HepG2 (cell line): Measurements from ENCODE around the gene PARN. TPM values are rescaled to one million over a fixed set of nuclear protein-coding genes. Genes with fewer than 3 reads are reported as not detected.
A peak's percentile ranks its signal among the peaks of the same experiment; 100 is the strongest.

Experiments used
- HHEX ChIP-seq: IDR thresholded peaks from 2 replicates; pipeline ENCODE4 v1.6.1; 2016; ENCODE audit warnings: control low read depth
- IRF2 ChIP-seq: IDR thresholded peaks from 2 replicates; pipeline ENCODE4 v1.6.1; 2018; ENCODE audit warnings: missing genetic modification reagents, missing compliant biosample characterization
- JUN ChIP-seq: sonication (generic); formaldehyde crosslinking; IDR thresholded peaks from 2 replicates; pipeline ENCODE4 v1.4.0; 2020; ENCODE audit warnings: mild to moderate bottlenecking, missing genetic modification reagents
- MXI1 ChIP-seq: IDR thresholded peaks from 3 replicates; pipeline ENCODE4 v1.6.1; 2012; ENCODE audit warnings: low read depth, low read length, inconsistent platforms, borderline replicate concordance
- MYNN ChIP-seq: sonication (generic); formaldehyde crosslinking; IDR thresholded peaks from 2 replicates; pipeline ENCODE4 v1.4.0; 2020; ENCODE audit warnings: mild to moderate bottlenecking, low read depth, missing genetic modification reagents
- NFKBIZ ChIP-seq: IDR thresholded peaks from 2 replicates; pipeline ENCODE4 v1.6.1; 2018; ENCODE audit warnings: missing genetic modification reagents, missing compliant biosample characterization
- PAWR ChIP-seq: sonication (generic); formaldehyde crosslinking; IDR thresholded peaks from 2 replicates; pipeline ENCODE4 v1.4.0; 2020; ENCODE audit warnings: missing genetic modification reagents, mild to moderate bottlenecking, borderline replicate concordance
- SP140L ChIP-seq: sonication (generic); formaldehyde crosslinking; IDR thresholded peaks from 2 replicates; pipeline ENCODE4 v1.4.0; 2020; ENCODE audit warnings: missing genetic modification reagents, borderline replicate concordance
- ZNF367 ChIP-seq: sonication (generic); formaldehyde crosslinking; IDR thresholded peaks from 2 replicates; pipeline ENCODE4 v1.4.0; 2020; ENCODE audit warnings: missing genetic modification reagents, borderline replicate concordance
- ZSCAN9 ChIP-seq: IDR thresholded peaks from 2 replicates; pipeline ENCODE4 v1.6.1; 2016; ENCODE audit warnings: borderline replicate concordance
- polyA plus RNA-seq, 8 experiments: library from polyadenylated mRNA; depleted of rRNA in 3 of 8; stranded (reverse) in 7 of 8; unstranded in 1 of 8; fragments of >200 nt; fragmentation: Illumina TruSeq in 4 of 8; extraction: Trizol in 4 of 8; gene quantifications; 2 replicates each; pipeline versions ENCODE4 v1.2.1 to v1.2.3, GENCODE V29; 2011 to 2016; ENCODE audit warnings: low read depth in 4 of 8, missing spikeins in 1 of 8, mixed read lengths in 1 of 8; ENCODE audit not compliant: insufficient read depth in 1 of 8
- total RNA-seq, 5 experiments: library from RNA; depleted of rRNA; stranded (reverse); fragments of >200 nt; fragmentation: Illumina TruSeq; extraction: Trizol; gene quantifications; 2 replicates each; pipeline ENCODE4 v1.2.3, GENCODE V29; 2016; ENCODE audit warnings: low read depth in 1 of 5
- TF ChIP-seq, protein P1 (sequence below): sonication (generic); formaldehyde crosslinking; IDR thresholded peaks from 2 replicates; pipeline ENCODE4 v1.5.0; 2020; ENCODE audit warnings: mild to moderate bottlenecking, missing genetic modification reagents
- TF ChIP-seq, protein P2 (sequence below): sonication (generic); formaldehyde crosslinking; IDR thresholded peaks from 2 replicates; pipeline ENCODE4 v1.5.0; 2020; ENCODE audit warnings: missing genetic modification reagents
- TF ChIP-seq, protein P3 (sequence below): sonication (generic); formaldehyde crosslinking; IDR thresholded peaks from 2 replicates; pipeline ENCODE4 v1.4.0; 2020; ENCODE audit warnings: missing genetic modification reagents
- TF ChIP-seq, protein P4 (sequence below): sonication (generic); formaldehyde crosslinking; IDR thresholded peaks from 2 replicates; pipeline ENCODE4 v1.8.1; 2022; ENCODE audit warnings: mild to moderate bottlenecking, missing genetic modification reagents
- TF ChIP-seq, protein P5 (sequence below): sonication (generic); formaldehyde crosslinking; IDR thresholded peaks from 2 replicates; pipeline ENCODE4 v1.4.0; 2020; ENCODE audit warnings: missing genetic modification reagents, low read depth, mild to moderate bottlenecking, borderline replicate concordance
- TF ChIP-seq, protein P6 (sequence below): sonication (generic); formaldehyde crosslinking; IDR thresholded peaks from 2 replicates; pipeline ENCODE4 v1.4.0; 2020; ENCODE audit warnings: missing genetic modification reagents
- TF ChIP-seq, protein P7 (sequence below): IDR thresholded peaks from 2 replicates; pipeline ENCODE4 v1.6.1; 2016; ENCODE audit warnings: missing biosample characterization, missing genetic modification reagents, low read depth

PARN gene
- total and polyA plus RNA-seq, 2 of the 13 experiments (the other 11 are each of a cell fraction or from before 2014, with no cell fraction given) = 13.3 to 47.6 TPM

DNA sequence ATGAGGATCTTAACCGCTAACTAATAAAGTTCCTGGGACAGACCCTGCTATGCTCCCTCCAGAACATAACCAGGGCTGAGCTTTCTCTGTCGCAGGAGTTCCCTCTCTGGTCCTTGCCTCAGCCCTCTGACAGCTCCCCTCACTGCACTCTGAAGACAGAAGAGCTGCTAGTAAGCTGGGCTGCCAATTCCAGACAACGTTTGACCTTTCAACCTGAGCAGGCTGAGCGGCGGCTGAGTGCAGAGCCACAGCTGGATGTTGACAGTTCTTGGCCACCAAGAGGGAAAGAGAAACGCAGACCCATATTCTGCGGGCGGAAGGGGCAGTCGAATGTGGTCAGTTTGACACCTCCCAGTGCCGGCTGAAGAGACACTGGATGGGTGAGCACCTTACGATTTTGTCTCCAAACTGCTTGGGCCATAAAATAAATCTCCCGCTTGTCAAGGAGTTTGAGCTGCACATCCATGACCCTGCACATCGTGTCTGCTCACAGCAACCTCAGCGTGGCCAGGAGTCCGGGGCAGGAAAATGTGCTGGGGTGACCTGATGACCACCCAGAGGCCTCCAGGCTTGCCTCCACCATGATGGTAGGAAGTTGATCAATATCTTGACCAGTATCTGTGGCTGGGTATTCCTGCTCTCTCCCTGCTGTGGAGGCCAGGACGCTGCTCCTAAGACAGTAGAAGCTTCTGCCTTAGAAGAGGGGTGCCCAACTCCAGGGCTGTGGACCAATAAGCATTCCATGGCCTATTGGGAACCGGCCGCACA lies 209.2 kb downstream of the PARN start (continued):
- TF ChIP-seq, protein P1, sequence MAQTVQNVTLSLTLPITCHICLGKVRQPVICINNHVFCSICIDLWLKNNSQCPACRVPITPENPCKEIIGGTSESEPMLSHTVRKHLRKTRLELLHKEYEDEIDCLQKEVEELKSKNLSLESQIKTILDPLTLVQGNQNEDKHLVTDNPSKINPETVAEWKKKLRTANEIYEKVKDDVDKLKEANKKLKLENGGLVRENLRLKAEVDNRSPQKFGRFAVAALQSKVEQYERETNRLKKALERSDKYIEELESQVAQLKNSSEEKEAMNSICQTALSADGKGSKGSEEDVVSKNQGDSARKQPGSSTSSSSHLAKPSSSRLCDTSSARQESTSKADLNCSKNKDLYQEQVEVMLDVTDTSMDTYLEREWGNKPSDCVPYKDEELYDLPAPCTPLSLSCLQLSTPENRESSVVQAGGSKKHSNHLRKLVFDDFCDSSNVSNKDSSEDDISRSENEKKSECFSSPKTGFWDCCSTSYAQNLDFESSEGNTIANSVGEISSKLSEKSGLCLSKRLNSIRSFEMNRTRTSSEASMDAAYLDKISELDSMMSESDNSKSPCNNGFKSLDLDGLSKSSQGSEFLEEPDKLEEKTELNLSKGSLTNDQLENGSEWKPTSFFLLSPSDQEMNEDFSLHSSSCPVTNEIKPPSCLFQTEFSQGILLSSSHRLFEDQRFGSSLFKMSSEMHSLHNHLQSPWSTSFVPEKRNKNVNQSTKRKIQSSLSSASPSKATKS (CRISPR knock-in tag) = no peak
- 0 out of 2 replicates have a peak, but pooled peaks have one; percentile 60 for TF ChIP-seq JUN (CRISPR knock-in tag)
- no peak for TF ChIP-seq IRF2 (CRISPR knock-in tag)
- no peak for TF ChIP-seq NFKBIZ (CRISPR knock-in tag)
- TF ChIP-seq ZSCAN9 (CRISPR knock-in tag) = no peak
- TF ChIP-seq, protein P2, sequence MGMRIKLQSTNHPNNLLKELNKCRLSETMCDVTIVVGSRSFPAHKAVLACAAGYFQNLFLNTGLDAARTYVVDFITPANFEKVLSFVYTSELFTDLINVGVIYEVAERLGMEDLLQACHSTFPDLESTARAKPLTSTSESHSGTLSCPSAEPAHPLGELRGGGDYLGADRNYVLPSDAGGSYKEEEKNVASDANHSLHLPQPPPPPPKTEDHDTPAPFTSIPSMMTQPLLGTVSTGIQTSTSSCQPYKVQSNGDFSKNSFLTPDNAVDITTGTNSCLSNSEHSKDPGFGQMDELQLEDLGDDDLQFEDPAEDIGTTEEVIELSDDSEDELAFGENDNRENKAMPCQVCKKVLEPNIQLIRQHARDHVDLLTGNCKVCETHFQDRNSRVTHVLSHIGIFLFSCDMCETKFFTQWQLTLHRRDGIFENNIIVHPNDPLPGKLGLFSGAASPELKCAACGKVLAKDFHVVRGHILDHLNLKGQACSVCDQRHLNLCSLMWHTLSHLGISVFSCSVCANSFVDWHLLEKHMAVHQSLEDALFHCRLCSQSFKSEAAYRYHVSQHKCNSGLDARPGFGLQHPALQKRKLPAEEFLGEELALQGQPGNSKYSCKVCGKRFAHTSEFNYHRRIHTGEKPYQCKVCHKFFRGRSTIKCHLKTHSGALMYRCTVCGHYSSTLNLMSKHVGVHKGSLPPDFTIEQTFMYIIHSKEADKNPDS = no peak
- no peak for TF ChIP-seq HHEX (CRISPR knock-in tag)
- no peak; the same call in 2 of the 3 replicates for TF ChIP-seq MXI1
- TF ChIP-seq, protein P3, sequence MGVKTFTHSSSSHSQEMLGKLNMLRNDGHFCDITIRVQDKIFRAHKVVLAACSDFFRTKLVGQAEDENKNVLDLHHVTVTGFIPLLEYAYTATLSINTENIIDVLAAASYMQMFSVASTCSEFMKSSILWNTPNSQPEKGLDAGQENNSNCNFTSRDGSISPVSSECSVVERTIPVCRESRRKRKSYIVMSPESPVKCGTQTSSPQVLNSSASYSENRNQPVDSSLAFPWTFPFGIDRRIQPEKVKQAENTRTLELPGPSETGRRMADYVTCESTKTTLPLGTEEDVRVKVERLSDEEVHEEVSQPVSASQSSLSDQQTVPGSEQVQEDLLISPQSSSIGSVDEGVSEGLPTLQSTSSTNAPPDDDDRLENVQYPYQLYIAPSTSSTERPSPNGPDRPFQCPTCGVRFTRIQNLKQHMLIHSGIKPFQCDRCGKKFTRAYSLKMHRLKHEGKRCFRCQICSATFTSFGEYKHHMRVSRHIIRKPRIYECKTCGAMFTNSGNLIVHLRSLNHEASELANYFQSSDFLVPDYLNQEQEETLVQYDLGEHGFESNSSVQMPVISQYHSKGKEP (CRISPR knock-in tag) = no peak
- TF ChIP-seq, protein P4, sequence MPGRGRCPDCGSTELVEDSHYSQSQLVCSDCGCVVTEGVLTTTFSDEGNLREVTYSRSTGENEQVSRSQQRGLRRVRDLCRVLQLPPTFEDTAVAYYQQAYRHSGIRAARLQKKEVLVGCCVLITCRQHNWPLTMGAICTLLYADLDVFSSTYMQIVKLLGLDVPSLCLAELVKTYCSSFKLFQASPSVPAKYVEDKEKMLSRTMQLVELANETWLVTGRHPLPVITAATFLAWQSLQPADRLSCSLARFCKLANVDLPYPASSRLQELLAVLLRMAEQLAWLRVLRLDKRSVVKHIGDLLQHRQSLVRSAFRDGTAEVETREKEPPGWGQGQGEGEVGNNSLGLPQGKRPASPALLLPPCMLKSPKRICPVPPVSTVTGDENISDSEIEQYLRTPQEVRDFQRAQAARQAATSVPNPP (CRISPR knock-in tag) = 0 out of 2 replicates have a peak, but pooled peaks have one; percentile 25
- TF ChIP-seq PAWR (CRISPR knock-in tag) = no peak; the same call in 1 of the 2 replicates
- TF ChIP-seq SP140L (CRISPR knock-in tag) = no peak
- TF ChIP-seq, protein P5, sequence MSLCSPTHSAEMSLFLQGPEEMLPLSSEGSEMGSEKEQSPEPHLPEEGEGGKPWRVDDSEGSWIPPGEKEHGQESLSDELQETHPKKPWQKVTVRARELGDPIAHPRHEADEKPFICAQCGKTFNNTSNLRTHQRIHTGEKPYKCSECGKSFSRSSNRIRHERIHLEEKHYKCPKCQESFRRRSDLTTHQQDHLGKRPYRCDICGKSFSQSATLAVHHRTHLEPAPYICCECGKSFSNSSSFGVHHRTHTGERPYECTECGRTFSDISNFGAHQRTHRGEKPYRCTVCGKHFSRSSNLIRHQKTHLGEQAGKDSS (CRISPR knock-in tag) = peak; percentile 75; the same call in 1 of the 2 replicates
- no peak for TF ChIP-seq MYNN (CRISPR knock-in tag)
- TF ChIP-seq ZNF367 (CRISPR knock-in tag) = peak; percentile 41; the same call in 1 of the 2 replicates
- TF ChIP-seq, protein P6, sequence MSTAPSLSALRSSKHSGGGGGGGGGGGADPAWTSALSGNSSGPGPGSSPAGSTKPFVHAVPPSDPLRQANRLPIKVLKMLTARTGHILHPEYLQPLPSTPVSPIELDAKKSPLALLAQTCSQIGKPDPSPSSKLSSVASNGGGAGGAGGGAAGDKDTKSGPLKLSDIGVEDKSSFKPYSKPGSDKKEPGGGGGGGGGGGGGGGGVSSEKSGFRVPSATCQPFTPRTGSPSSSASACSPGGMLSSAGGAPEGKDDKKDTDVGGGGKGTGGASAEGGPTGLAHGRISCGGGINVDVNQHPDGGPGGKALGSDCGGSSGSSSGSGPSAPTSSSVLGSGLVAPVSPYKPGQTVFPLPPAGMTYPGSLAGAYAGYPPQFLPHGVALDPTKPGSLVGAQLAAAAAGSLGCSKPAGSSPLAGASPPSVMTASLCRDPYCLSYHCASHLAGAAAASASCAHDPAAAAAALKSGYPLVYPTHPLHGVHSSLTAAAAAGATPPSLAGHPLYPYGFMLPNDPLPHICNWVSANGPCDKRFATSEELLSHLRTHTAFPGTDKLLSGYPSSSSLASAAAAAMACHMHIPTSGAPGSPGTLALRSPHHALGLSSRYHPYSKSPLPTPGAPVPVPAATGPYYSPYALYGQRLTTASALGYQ (CRISPR knock-in tag) = peak; percentile 43; the same call in 1 of the 2 replicates
- TF ChIP-seq, protein P7, sequence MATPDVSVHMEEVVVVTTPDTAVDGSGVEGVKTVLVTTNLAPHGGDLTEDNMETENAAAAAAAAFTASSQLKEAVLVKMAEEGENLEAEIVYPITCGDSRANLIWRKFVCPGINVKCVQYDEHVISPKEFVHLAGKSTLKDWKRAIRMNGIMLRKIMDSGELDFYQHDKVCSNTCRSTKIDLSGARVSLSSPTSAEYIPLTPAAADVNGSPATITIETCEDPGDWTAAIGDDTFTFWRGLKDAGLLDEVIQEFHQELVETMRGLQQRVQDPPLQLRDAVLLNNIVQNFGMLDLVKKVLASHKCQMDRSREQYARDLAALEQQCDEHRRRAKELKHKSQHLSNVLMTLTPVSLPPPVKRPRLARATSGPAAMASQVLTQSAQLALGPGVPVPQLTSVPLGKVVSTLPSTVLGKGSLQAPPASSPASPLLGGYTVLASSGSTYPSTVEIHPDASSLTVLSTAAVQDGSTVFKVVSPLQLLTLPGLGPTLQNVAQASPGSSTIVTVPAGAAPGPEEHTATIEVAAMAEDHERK (CRISPR knock-in tag) = no peak
